Astrocyte (in vitro differentiated cells and primary cell): ENCODE results near the gene DNAJC24.

Experiments
- CTCF ChIP-seq: IDR thresholded peaks from 2 replicates; pipeline ENCODE4 v1.5.1; 2011; ENCODE audit warnings: low read depth, mild to moderate bottlenecking, inconsistent platforms, low read length, moderate library complexity; ENCODE audit not compliant: insufficient read depth
- EZH2 ChIP-seq: IDR thresholded peaks from 2 replicates; pipeline ENCODE4 v1.6.1; 2012; ENCODE audit warnings: mild to moderate bottlenecking, low read length, inconsistent platforms; ENCODE audit not compliant: insufficient read depth

DNA sequence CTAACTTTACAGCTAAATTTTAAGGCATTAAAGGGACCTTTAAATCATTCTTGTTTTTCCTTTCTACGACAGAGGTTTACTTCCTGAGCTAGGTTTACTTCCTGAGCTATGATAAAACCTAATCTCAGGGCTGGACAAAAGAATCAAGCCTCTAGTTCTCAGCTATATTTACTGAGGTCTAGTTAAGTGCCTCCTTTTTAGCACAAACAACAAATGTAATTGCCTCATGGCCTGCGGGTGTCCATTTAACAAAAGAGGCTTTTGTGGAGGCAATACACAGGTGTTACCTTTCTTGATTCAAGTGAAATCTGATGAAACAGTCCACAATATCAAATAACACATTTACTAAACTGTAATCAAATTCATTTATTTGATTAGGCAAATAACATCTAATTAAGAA, 72.4 kb downstream of the DNAJC24 start:
- TF ChIP-seq CTCF, result no peak
- TF ChIP-seq EZH2, result no peak
